Thoracic aorta (tissue), 2 donors: Measurements from ENCODE around the gene ANXA5. TPM values are rescaled to one million over a fixed set of nuclear protein-coding genes. Genes with fewer than 3 reads are reported as not detected.

Source experiments
- ATAC-seq: fragments of 150-250 bp; one replicate; pipeline ENCODE4 v1.8.0; 2017; ENCODE audit warnings: low read depth; ENCODE audit not compliant: insufficient number of reproducible peaks, low FRiP score
- DNase-seq: peaks from one replicate; pipeline ENCODE4 v3.0.0-alpha.2; 2020; ENCODE audit warnings: low spot score
- H3K27ac ChIP-seq, 2 donors: fragments of 200-600 bp; sonication (generic); 1 replicate in 1 of 2; 2 replicates in 1 of 2; pipeline ENCODE4 v1.5.1; 2016; ENCODE audit warnings: mild to moderate bottlenecking in 2 of 2, moderate library complexity in 2 of 2
- H3K27me3 ChIP-seq: fragments of 200-600 bp; sonication (generic); replicated peaks from 2 replicates; pipeline ENCODE4 v1.6.0; 2016; ENCODE audit warnings: mild to moderate bottlenecking; ENCODE audit not compliant: insufficient read depth
- H3K36me3 ChIP-seq: fragments of 200-600 bp; sonication (generic); one replicate; pipeline ENCODE4 v1.5.1; 2016
- H3K4me1 ChIP-seq, 2 donors: fragments of 200-600 bp; sonication (generic); 1 replicate in 1 of 2; 2 replicates in 1 of 2; pipeline versions ENCODE4 v1.5.1 to v1.6.0; 2016; ENCODE audit warnings: low read depth in 2 of 2, mild to moderate bottlenecking in 1 of 2; ENCODE audit not compliant: control insufficient read depth in 1 of 2
- H3K4me3 ChIP-seq: fragments of 200-600 bp; sonication (generic); 2 replicates; pipeline ENCODE4 v1.5.1; 2016; ENCODE audit warnings: mild to moderate bottlenecking
- H3K9me3 ChIP-seq: fragments of 200-600 bp; sonication (generic); 2 replicates; pipeline ENCODE4 v1.5.1; 2016
- total RNA-seq, 2 donors: library from RNA; depleted of rRNA; stranded (reverse); fragments of >200 nt; gene quantifications; one replicate each; pipeline versions ENCODE4 v1.1.0 to v1.2.3, GENCODE V29; 2016
- TF ChIP-seq, protein P1 (sequence below): fragments of 200-600 bp; sonication (generic); IDR thresholded peaks from one replicate; pipeline ENCODE4 v1.5.1; 2019; ENCODE audit warnings: antibody characterized with exemption

Gene ANXA5
- total RNA-seq, 2 donors from 2014 or later, result 401 to 458 TPM

DNA sequence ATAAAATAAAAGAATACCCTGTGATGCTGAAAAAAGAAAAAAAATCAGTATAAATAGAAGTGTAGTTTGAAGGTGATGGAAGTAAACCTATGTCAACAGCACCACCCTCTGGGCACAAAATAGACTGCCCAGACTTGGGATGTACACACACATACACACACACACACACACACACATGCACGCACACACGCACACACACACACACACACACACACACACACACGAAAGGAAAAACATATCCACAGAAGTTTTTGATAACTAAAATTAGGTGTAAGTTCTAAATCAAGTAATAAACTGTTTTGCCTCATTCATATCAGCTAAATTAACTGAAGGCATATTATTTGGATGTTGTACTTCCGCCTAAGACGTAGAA, 40.5 kb downstream of the ANXA5 start:
- Histone ChIP-seq H3K27me3 (no peaks in the 10 kb centered on the region), H3K9me3 (no peaks in the 10 kb centered on the region), H3K4me1 (peaks cover 6 to 11% of the 10 kb centered on the region in 2 donors), H3K27ac (peak overlapping the region in 1 of 2 donors; percentile 26), H3K36me3 (no peaks in the 10 kb centered on the region), H3K4me3 (no peak overlapping the region)
- TF ChIP-seq, protein P1, sequence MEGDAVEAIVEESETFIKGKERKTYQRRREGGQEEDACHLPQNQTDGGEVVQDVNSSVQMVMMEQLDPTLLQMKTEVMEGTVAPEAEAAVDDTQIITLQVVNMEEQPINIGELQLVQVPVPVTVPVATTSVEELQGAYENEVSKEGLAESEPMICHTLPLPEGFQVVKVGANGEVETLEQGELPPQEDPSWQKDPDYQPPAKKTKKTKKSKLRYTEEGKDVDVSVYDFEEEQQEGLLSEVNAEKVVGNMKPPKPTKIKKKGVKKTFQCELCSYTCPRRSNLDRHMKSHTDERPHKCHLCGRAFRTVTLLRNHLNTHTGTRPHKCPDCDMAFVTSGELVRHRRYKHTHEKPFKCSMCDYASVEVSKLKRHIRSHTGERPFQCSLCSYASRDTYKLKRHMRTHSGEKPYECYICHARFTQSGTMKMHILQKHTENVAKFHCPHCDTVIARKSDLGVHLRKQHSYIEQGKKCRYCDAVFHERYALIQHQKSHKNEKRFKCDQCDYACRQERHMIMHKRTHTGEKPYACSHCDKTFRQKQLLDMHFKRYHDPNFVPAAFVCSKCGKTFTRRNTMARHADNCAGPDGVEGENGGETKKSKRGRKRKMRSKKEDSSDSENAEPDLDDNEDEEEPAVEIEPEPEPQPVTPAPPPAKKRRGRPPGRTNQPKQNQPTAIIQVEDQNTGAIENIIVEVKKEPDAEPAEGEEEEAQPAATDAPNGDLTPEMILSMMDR, result peak; percentile 26
- ATAC-seq, result no peak
- peak; percentile 7 for DNase-seq

DNA sequence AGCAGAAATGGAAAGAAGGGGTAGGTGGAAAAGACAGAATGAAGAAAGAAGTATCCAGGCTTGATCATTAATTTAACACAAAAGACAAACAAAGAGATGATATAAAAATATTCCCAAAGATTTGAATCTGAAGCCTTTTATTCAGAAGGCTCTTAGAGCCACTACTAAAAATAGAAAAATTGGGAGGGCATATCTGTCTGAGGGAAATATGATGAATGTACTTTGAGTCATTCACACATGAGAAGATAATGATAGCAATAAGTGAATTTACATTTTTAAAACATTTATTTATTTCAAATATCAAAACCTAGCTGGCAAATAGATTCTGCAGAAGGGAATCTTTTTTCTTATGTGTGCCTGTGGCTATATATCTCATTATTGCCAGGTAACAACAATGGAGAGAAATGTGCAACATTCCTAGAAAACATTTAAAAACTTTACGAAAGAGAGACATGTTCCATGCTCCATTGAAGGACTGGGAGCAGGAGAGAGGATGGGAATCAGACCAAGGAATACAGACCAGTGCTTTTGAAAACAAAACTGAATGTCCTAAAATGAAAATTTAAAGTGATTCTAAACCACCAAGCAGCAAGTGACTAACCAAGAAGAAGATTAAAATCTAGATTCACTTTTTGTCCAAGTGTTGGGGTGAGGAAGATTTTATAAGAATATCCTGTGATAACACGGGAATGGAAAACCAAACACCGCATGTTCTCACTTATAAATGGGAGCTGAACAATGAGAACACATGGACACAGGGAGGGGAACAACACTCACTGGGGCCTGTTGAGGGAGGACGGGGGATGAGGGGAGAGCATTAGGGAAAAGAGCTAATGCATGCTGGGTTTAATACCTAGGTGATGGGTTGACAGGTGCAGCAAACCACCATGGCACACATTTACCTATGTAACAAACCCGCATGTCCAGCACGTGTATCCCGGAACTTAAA, 41.2 kb downstream of the ANXA5 start:
- Histone ChIP-seq H3K27ac (peak overlapping the region in 1 of 2 donors; percentile 26), H3K4me1 (peaks cover 6 to 11% of the 10 kb centered on the region in 2 donors), H3K36me3 (no peaks in the 10 kb centered on the region), H3K4me3 (no peak overlapping the region), H3K27me3 (no peaks in the 10 kb centered on the region), H3K9me3 (no peaks in the 10 kb centered on the region)
- ATAC-seq, result no peak
- TF ChIP-seq, protein P1, result no peak
- no peak for DNase-seq

DNA sequence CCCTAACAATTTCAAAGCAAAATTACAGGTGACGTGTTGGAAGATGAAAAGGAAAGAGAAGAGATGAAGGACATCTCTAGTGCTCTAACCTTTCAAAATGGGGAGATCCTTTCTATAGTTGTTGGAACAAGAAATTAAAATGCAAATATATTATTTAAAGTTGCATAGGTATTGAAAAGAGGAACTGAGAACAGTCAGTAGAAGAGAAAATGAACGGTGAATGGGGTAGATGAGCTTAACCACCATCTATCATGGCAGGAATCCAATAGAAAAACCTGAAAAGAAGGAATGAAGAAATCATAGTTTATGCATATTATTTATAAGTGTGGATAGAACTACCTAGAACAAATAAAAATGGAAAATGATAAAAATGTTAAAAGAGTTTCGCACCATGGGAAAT, 42.0 kb downstream of the ANXA5 start:
- Histone ChIP-seq H3K4me1 (peaks cover 6 to 11% of the 10 kb centered on the region in 2 donors), H3K9me3 (no peaks in the 10 kb centered on the region), H3K4me3 (no peak overlapping the region), H3K36me3 (no peaks in the 10 kb centered on the region), H3K27ac (no peak overlapping the region), H3K27me3 (no peaks in the 10 kb centered on the region)
- DNase-seq, result no peak
- TF ChIP-seq, protein P1, result no peak
- ATAC-seq, result no peak

DNA sequence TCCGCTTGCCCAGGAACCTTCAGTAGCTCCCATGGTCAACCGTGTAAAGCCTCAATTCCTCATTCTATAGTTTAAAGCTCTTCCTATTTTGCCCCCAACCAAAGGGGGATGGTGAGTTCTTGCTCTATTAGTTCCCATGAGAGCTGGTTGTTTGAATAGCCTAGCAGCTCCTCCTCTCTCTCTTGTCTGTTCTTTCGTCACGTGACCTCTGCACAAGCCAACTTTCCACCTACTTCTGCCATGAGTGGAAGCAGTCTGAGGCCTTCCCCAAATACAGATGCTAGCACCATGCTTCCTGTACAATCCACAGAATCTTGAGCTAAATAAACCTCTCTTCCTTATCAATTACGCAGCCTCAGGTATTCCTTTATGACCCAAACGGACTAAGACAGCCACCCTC, 42.8 kb downstream of the ANXA5 start:
- Histone ChIP-seq H3K36me3 (no peaks in the 10 kb centered on the region), H3K27me3 (no peaks in the 10 kb centered on the region), H3K9me3 (no peaks in the 10 kb centered on the region), H3K4me3 (no peak overlapping the region), H3K27ac (no peak overlapping the region), H3K4me1 (peaks cover 6 to 11% of the 10 kb centered on the region in 2 donors)
- DNase-seq (no peak), ATAC-seq (no peak)
- TF ChIP-seq, protein P1, result no peak

DNA sequence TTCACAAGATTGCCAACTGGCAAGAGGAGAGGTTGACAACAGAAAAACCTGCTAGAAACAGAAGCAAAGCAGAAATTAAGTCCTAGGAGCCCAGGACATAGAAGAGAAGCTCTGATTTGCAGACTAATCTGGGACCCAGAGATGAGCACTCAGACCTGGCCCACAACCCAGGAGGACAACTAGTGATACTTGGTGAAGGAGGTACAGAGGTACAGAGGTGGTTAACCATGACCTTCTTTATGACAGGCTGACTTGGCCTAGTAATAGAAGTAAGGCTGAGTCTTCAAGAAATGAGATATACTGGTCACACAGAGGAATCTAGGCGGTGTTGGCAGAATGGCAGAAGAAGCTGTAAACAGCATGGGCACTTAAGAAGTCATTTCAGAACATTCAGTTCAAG, 43.6 kb downstream of the ANXA5 start:
- DNase-seq (no peak), ATAC-seq (no peak)
- Histone ChIP-seq H3K9me3 (no peaks in the 10 kb centered on the region), H3K4me1 (peaks cover 6 to 11% of the 10 kb centered on the region in 2 donors), H3K27ac (no peak overlapping the region), H3K36me3 (no peaks in the 10 kb centered on the region), H3K27me3 (no peaks in the 10 kb centered on the region), H3K4me3 (no peak overlapping the region)
- TF ChIP-seq, protein P1, result no peak
